Fibroblast of skin of left biceps (primary cell): Measurements from ENCODE around the gene RUNX3.
"Not testable (repeated sequence)": the region's sequence is repeated elsewhere in the genome, so short reads cannot be mapped to it uniquely, and the experiment has no call there.

Experiments
- DNase-seq, 2 experiments: peaks; one replicate each; pipeline ENCODE4 v3.0.0-alpha.2; 2013; ENCODE audit warnings: low read depth in 2 of 2

Gene RUNX3

GRCh38 chr1:24913616-24914225, 16.4 kb downstream of the RUNX3 start:
- no peak for DNase-seq

- DNase-seq = no peak
Observed at GRCh38 chr1:24913274-24913604, 16.8 kb downstream of the RUNX3 start.

- DNase-seq = no peak
Observed at GRCh38 chr1:24912376-24913273, 17.5 kb downstream of the RUNX3 start.

GRCh38 chr1:24911651-24912155, 18.4 kb downstream of the RUNX3 start:
- DNase-seq = no peak

- DNase-seq = no peak
Observed at GRCh38 chr1:24910751-24911650, 19.1 kb downstream of the RUNX3 start.

- no peak for DNase-seq
Observed at GRCh38 chr1:24910210-24910609, 19.9 kb downstream of the RUNX3 start.

GRCh38 chr1:24909388-24909898, 20.6 kb downstream of the RUNX3 start:
- DNase-seq = no peak

- DNase-seq = no peak
Observed at GRCh38 chr1:24908591-24909259, 21.4 kb downstream of the RUNX3 start.

- not testable (repeated sequence) for DNase-seq
Observed at GRCh38 chr1:24907587-24908294, 22.3 kb downstream of the RUNX3 start.

GRCh38 chr1:24906760-24907490, 23.2 kb downstream of the RUNX3 start:
- DNase-seq = no peak

- no peak for DNase-seq
Observed at GRCh38 chr1:24905979-24906720, 23.9 kb downstream of the RUNX3 start.

GRCh38 chr1:24905355-24905978, 24.6 kb downstream of the RUNX3 start:
- no peak for DNase-seq

- DNase-seq = no peak
Observed at GRCh38 chr1:24904731-24905354, 25.2 kb downstream of the RUNX3 start.

- DNase-seq = no peak
Observed at GRCh38 chr1:24903955-24904730, 25.9 kb downstream of the RUNX3 start.

GRCh38 chr1:24903560-24903954, 26.5 kb downstream of the RUNX3 start:
- DNase-seq = no peak

- no peak for DNase-seq
Observed at GRCh38 chr1:24903011-24903461, 27.0 kb downstream of the RUNX3 start.

GRCh38 chr1:24902471-24902891, 27.6 kb downstream of the RUNX3 start:
- no peak for DNase-seq
